Cardiac fibroblast (primary cell): ENCODE results near the gene ATG4B.

Source experiments
- DNase-seq, 2 donors: peaks; one replicate each; pipeline versions ENCODE4 v3.0.0 to v3.0.0-alpha.2; 2010; ENCODE audit warnings: low read depth in 2 of 2
- H3K4me3 ChIP-seq, 2 donors: replicated peaks in 1 of 2; 1 replicate in 1 of 2; 2 replicates in 1 of 2; pipeline ENCODE4 v1.5.1; 2011; ENCODE audit warnings: low read depth in 2 of 2, low read length in 2 of 2, mild to moderate bottlenecking in 2 of 2, moderate library complexity in 1 of 2
- CTCF ChIP-seq: IDR thresholded peaks from one replicate; pipeline ENCODE4 v1.5.1; 2011; ENCODE audit warnings: low read depth, mild to moderate bottlenecking, low read length, inconsistent platforms

The ATG4B gene

GRCh38 chr2:241598061-241598460 lies 39.4 kb upstream of the ATG4B start:
- H3K4me3 ChIP-seq = no peak overlapping the region
- DNase-seq = peak in 1 of 2 donors; percentile 67
- TF ChIP-seq CTCF = no peak

- peak in 1 of 2 donors; percentile 22 for DNase-seq
- H3K4me3 ChIP-seq = no peak overlapping the region
- no peak for TF ChIP-seq CTCF
Observed at GRCh38 chr2:241598487-241598886, 39.0 kb upstream of the ATG4B start.

GRCh38 chr2:241599615-241600014 lies 37.9 kb upstream of the ATG4B start:
- no peak overlapping the region for H3K4me3 ChIP-seq
- DNase-seq = peak in 1 of 2 donors; percentile 12
- TF ChIP-seq CTCF = no peak

GRCh38 chr2:241601841-241602240 lies 35.7 kb upstream of the ATG4B start:
- no peak for TF ChIP-seq CTCF
- H3K4me3 ChIP-seq = no peak overlapping the region
- DNase-seq = no peak

GRCh38 chr2:241602720-241603119 lies 34.8 kb upstream of the ATG4B start:
- DNase-seq = no peak
- H3K4me3 ChIP-seq = no peak overlapping the region
- no peak for TF ChIP-seq CTCF

- no peak for DNase-seq
- TF ChIP-seq CTCF = no peak
- H3K4me3 ChIP-seq = no peak overlapping the region
Observed at GRCh38 chr2:241603686-241604085, 33.8 kb upstream of the ATG4B start.

GRCh38 chr2:241606186-241606585 lies 31.3 kb upstream of the ATG4B start:
- H3K4me3 ChIP-seq = no peak overlapping the region
- no peak for TF ChIP-seq CTCF
- no peak for DNase-seq
